Right ventricle myocardium superior (tissue), 1 donor: Measurements from ENCODE around the gene AMY2B. TPM values are rescaled to one million over a fixed set of nuclear protein-coding genes. Genes with fewer than 3 reads are reported as not detected.
A peak's percentile ranks its signal among the peaks of the same experiment; 100 is the strongest.
"Not testable (repeated sequence)": the region's sequence is repeated elsewhere in the genome, so short reads cannot be mapped to it uniquely, and the experiment has no call there.

Source experiments
- ATAC-seq: fragments of 200-7000 bp; cut with Tn5 transposase; one replicate; pipeline ENCODE4 v1.9.1; 2020; ENCODE audit warnings: mild to moderate bottlenecking; ENCODE audit not compliant: poor library complexity
- DNase-seq: peaks from one replicate; pipeline ENCODE4 v3.0.0-alpha.2; 2020
- intact Hi-C: fragments of 100-400 bp; cut with DNase I; formaldehyde crosslinking; loops from one replicate; pipeline ENCODE4 v1.11.2; 2022
- long read RNA-seq: library from polyadenylated mRNA; unstranded; transcript quantifications from one replicate; pipeline ENCODE4 v2.0.0, GENCODE V29; 2021
- total RNA-seq: library from RNA; stranded (reverse); fragmentation: NEBNext Ultra II Directional; extraction: Animal tissue kit (Norgen Biotek cat#: 25700); gene quantifications from one replicate; pipeline ENCODE4 v1.2.1, GENCODE V29; 2021
- donor health status: DM: no; HTN: yes; CAD: no; lungs with severe emphysema.

The AMY2B gene
- 19.1 TPM for total RNA-seq
- long read RNA-seq, partial matches to known transcripts, result 0 of 8 reads
- long read RNA-seq, other reads (novel, unspliced or antisense), result 8 of 8 reads

DNA sequence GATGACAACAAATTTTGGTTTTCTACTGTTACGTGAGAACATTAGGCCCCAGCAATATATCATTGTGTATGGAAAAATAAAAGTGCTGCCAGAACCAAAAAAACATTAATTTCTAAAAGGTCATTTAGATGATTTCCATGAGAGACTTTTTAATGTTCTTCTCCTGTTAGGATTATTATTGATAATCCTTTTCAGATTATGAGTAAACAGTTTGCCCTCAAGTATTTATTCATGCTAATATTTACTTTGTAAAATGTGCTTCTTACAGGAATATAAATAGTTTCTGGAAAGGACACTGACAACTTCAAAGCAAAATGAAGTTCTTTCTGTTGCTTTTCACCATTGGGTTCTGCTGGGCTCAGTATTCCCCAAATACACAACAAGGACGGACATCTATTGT is at the start of gene AMY2B:
Gene AMY2B, plus strand, starts transcription at position 301 of the 400 bp plus-strand sequence. Its CDS starts 14 bp downstream, at position 315.
- DNase-seq, ATAC-seq, intact Hi-C loops: not testable (repeated sequence)

DNA sequence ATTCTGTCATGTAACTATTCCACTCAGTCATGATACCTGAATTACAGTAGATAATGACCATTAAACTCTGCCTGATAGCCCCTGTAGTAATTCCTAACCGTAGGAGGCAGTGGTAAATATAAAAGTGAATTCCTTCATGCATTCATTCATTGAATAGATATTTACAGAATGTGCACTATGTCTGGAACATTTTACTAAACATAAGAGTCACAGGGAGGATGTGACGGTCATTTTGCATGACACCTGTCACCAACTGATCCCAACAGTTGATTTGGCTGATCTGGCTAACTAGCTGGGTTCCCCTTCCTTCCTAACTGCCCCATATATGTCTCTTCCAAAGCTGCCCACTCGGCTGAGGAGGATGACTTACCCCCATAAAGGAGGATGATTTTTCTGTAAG is 48.0 kb upstream of the AMY2B start:
- intact Hi-C loops, result no loop called here
- no peak for DNase-seq
- ATAC-seq, result no peak

DNA sequence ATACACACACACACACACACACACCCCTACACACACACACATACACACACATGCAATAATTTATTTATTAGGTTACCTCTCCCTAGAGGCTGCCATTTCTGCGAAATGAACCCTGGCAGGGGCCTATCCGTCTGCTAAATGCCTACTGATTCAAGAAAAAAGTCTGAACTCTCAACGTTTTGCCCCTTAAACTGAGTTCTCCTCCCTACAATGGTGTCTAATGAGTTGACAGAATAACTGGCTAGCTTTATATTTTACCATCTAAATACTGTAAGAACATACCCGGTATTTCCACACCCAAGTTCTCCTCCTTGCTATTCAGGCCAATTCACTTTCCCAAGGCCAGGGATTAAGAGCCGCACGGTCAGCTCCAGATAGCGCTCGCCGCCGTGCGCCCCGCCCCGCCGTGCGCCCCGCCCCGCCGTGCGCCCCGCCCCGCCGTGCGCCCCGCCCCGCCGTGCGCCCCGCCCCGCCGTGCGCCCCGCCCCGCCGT is 46.2 kb upstream of the AMY2B start:
- no peak for DNase-seq
- ATAC-seq, result peak; percentile 87
- intact Hi-C loops, result no loop called here

DNA sequence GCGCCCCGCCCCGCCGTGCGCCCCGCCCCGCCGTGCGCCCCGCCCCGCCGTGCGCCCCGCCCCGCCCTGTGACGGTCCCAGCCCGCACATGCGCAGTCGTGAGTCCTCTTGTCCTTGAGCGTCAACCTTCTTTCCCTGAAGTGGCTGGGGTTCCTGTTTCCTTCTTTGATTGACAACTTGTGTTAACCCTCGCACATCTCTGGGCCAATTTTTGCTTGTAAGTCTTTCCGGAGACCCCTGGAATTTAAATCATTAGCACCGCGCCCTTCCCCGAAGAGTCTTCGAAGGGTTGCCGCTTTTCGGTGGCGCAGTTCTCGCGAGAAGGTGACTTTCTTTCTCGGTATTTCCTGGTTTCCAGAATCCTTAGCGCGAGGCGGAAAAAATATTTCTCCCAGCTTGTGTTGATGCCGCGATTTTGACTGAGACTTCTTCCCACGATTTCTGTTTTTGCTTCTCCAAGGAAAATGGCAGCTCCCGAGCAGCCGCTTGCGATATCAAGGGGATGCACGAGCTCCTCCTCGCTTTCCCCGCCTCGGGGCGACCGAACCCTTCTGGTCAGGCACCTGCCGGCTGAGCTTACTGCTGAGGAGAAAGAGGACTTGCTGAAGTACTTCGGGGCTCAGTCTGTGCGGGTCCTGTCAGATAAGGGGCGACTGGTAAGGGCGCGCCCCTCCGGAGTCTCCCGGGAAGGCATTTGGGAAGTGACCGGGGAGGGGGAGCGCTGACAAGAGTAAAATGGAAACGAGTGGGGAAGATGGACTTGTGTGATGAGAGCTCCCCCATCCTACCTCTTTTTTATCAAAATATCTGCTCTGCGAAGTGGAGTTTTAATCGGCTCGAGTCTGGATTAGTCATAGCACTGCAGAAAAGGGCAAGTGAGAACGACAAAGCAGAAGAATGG is 45.5 kb upstream of the AMY2B start, which contains the start of gene RNPC3:
Gene RNPC3, plus strand, starts transcription at position 93 of the 901 bp plus-strand sequence. Its CDS starts 372 bp downstream, at position 465.
- ATAC-seq (peak; percentile 96), DNase-seq (peak; percentile 93)
- intact Hi-C loops, result no loop called here

DNA sequence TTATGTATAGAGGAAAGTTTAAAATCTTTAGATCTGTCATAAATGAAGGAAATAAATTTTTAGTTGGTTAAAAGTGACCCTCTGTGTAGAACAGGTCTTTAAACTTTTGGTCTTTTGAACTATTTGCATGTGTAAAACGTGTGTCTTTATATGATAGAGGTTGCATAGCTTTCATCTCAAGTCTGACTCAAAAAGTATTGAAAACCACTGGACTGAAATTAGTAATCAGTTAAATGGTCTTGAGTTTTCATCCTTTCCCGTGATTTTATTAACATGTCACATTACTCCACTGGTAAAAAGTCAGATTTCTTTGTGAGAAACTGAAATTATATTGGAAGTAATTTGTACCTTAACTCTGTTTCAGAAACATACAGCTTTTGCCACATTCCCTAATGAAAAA is 44.1 kb upstream of the AMY2B start:
- ATAC-seq (no peak), DNase-seq (no peak)
- intact Hi-C loops, result no loop called here

DNA sequence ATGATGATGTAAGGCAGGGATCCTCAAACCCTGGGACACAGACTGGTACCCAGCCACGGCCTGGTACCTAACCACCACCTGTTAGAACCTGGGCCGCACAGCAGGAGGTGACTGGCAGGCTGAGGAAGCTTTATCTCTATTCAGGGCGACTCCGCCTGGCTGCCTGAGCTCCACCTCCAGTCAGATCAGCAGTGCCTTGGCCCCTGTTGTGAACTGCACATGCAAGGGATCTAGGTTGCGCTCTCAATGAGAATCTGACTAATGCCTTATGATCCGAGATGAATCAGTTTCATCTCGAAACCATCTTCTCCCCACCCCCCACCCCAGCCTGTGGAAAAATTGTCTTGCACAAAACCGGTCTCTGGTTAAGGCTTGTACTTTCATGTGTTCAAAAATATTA is 41.6 kb upstream of the AMY2B start:
- no peak for ATAC-seq
- intact Hi-C loops, result no loop called here
- DNase-seq, result no peak

DNA sequence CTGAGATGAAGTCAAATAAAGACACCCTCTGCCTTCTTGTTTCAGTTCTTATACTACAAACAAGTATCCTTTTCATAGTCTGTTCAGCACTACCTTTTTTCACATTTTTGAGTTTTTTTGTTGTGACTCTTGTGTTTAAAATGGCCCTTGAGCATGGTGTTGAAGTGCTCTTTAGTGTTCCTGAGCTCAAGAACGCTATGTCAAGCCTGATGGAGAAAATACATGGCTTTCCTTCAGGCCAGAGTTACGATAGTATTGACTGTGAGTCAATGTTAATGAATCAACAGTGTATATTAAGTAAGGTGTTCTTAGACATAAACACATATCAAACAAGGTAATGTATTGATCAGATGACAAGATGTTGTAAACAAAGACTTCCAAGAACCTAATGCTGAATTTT is 33.2 kb upstream of the AMY2B start:
- no peak for ATAC-seq
- intact Hi-C loops, result no loop called here
- DNase-seq, result no peak

DNA sequence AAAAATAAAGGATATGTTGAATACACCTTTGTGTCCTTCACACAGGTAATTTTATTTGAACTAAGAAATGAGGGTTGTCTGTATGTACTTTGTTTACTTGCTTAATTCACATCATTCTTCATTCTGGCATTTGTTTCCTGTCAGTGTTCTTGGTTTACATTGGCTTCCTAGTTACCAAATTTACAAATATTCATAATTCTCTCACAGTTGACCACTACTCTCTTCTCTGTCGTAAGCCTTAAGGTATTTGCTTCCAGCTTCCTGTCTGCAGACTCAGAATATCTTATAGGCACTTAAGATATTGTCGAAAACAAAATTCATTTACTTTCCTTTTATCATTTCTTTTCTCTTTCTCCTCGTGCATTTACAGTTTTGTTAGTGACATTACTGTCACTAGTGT is 30.0 kb upstream of the AMY2B start:
- intact Hi-C loops, result no loop called here
- ATAC-seq, result no peak

DNA sequence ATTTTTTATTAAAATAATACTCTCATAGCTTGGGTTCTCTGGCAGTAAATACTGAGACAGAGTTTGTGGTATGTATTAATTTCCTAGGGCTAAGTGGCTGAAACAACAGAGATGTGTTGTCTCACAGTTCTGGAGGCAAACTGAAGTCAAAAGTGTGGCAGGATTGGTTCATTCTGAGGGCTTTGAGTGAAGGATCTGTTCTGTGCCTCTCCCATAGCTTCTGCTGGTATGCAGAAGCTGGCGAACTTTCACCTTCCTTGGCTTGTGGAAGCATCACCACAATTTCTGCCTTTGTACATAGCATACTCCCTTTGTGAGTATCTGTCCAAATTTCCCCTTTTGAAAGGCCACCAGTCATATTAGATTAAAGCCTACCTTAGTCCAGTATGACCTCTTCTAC is 24.9 kb upstream of the AMY2B start:
- ATAC-seq, result no peak
- intact Hi-C loops, result no loop called here
- no peak for DNase-seq

More for the DNA sequence above, 30.0 kb upstream of the AMY2B start:
- no peak for DNase-seq

DNA sequence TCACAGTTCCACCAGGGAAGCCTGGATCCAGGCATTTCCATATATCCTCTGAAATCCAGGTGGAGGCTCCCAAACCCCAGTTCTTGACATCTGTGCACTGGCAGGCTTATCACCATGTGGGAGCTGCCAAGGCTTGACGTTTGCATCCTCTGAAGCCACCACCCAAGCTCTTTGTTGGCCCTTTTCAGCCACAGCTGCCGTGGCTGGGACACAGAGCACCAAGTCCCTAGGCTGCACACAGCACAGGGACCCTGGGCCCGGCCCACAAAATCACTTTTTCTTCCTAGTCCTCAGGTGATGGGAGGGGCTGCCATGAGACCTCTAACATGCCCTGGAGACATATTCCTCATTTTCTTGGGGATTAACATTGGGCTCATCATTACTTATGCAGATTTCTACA is 23.5 kb upstream of the AMY2B start:
- intact Hi-C loops, result no loop called here
- ATAC-seq (no peak), DNase-seq (no peak)

DNA sequence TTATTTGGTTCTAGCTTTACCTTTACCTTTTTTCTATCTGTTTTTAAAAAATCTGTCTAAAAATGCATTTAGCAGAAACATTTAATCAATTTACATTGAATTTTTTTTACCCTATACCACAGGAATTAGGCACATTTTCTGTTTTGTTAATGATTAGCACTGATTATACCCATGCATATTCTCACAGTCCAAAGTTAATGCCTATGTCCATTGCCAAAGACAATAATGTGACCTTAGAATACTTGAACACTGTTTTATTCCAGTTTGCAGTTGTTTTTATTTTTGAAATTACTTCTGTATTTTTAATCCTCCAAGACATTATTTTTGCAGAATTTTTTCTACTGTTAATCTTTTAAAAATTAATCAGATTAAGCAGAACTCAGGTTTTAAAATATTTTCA is 11.0 kb upstream of the AMY2B start:
- no peak for ATAC-seq
- intact Hi-C loops, result no loop called here
- no peak for DNase-seq

DNA sequence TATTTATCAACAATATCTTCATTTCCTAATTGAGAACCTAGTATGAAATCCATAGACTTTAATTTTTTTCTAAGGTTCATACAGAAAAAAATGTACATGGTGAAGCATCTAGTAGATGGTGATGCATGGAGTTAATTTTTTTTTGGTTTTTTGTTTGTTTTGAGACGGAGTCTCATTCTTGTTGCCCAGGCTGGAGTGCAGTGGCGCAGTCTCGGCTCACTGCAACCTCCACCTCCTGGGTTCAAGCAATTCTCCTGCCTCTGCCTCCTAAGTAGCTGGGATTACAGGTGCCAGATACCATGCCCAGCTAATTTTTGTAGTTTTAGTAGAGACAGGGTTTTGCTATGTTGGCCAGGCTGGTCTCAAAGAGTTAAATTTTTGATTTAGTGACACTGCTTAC is 10.3 kb upstream of the AMY2B start:
- intact Hi-C loops, ATAC-seq, DNase-seq: not testable (repeated sequence)

DNA sequence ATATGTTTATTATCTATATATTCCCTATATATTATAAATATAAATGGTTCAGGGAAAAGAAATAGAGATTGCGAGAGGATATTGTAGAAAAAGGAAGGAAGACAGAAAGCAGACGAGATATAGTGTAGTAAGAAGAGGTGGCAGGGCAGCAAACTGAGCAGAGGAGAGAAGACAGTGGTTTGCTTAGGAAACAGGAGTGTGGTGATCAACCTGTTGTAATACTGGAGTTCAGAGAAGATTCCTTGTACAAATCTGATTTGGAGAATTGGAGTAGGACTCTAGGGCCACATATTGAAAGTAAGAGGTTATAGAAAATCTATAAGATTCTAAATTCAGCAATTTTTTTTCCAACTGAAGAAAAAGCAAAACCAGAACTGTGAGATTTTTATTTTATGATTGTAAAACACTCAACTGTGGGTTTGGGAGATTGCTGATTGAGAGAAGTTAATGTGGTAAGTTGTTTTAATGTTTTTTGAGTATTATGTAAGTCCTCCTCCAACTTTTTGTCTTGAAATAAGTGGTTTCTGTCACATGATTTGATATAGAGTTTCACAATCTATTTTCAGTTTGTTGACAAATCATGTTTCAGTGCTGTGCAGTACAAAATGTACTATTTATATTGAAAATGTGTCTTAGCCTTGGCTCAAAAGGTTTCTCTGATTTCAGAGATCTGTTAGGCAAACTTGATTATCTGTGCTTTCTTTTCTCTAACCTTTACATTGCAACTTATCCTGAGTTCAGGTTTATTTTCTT is 9.6 kb upstream of the AMY2B start:
- intact Hi-C loops, result no loop called here
- peak; percentile 86 for ATAC-seq

DNA sequence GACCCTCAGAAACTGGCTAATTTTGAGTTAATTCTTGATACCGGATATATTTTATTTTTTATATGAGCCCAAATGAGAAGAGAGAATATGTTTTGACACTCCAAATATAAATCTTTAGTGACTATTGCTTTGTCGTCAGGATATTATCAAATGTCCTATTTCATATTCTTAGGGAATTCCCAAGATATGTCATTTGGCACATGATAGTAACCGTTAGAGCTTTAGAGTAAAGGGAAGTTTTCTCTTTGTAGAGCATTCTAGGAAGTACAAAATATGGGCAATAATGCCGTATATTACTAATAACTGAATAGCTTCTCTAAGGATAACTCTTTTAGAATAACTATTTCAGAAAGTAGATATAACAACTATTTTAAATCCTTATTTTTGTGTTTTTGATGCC is 8.3 kb upstream of the AMY2B start:
- intact Hi-C loops, result no loop called here
- DNase-seq (no peak), ATAC-seq (no peak)

More for the DNA sequence above, 9.6 kb upstream of the AMY2B start:
- DNase-seq, result no peak

DNA sequence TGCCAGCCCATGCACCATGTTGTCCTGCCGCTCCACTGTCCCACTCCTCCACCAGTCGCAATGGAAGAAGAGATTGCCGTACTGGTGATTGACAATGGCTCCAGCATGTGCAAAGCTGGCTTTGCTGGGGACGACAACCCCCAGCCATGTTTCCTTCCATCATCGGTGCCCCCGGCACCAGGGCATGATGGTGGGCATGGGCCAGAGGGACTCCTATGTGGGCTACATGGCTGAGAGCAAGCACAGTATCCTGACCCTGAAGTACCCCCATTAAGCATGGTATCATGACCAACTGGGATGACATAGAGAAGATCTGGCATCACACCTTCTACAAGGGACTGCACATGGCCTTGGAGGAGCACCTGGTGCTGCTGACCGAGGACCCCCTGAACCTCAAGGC is 1.9 kb upstream of the AMY2B start:
- intact Hi-C loops, result no loop called here
- no peak for ATAC-seq
- no peak for DNase-seq

DNA sequence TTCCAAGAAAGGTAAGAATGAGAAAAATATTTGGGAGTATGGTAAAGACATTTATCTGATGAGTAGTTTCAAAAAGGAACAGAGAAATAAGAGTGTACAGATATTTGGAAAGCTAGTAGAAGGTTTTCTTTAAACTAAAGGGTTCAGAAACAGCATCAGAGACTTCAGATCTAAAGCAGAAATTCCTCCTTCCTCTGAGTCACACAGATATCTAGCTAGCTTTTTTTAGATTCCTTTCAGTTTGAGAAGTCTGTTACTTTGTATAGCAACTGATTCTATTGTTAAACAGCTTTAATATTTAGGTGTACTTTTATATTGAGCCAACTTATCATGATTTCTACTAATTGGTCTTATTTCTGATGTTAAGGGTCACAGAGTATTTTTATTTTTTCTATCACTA is 4.7 kb downstream of the AMY2B start:
- ATAC-seq, result no peak
- no peak for DNase-seq
- intact Hi-C loops, result no loop called here

DNA sequence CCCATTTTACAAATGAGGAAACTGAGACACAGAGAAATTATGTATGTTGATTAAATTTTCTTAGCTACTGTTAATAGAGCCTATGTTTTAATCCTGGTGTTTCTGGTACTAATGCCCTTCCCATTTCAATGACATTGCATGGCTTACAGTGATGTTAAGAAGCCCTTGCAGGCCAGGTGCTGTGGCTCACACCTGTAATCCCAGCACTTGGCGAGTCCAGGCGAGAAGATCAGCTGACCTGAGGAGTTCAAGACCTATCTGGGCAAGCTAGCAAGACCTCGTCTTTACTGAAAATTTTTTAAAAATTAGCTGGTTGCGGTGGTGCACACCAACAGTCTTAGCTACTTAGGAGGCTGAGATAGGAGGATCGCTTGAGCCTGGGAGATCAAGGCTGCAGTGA is 5.4 kb downstream of the AMY2B start:
- DNase-seq, ATAC-seq, intact Hi-C loops: not testable (repeated sequence)

DNA sequence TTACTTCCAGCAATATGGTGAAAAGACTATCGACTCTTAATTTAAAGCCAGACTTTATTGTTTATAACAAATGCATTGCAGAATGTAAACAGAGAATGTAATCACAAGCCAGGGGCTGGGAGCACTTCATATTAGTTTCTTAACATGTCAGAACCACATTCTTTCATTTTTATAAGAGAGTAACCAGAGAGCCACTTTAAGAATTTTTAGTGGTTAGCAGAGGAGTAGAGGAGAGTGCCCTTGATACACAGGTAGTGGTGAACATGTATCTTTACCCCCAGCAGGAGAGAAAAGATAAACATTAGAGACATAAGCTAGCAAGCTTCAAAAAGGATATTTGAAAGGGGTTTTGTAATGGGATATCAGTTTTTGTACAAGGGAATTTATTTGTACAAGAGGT is 11.1 kb downstream of the AMY2B start:
- intact Hi-C loops, result no loop called here
- no peak for DNase-seq
- no peak for ATAC-seq

DNA sequence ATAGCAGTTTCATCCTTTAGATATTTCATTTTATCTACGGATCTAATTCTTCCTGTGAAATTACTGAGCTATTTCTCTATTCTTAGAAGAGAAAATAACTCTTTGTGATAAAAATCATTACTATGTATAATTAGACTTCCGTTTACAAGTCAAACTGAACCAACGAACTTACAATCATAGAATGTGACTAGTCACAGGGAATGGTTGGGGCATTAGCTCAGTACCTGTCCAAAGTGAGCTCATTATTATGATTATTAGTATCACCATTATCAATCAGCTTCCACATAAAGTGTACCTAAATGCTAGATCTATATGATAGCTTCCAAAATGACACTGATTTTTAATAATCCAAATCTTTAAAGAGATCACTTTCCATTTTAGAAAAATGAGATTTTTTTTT is 12.5 kb downstream of the AMY2B start:
- intact Hi-C loops, result no loop called here
- ATAC-seq, result no peak
- DNase-seq, result no peak
